A673 (cell line): ENCODE measurements around the gene FARP1.

ENCODE experiments used
- CTCF ChIP-seq: fragments of 300-800, 200-600 bp; sonication (generic); conservative IDR thresholded peaks from 2 replicates; pipeline ENCODE4 v1.5.1; 2017; ENCODE audit warnings: low read depth, mild to moderate bottlenecking, antibody characterized with exemption, low read length, moderate library complexity, mixed read lengths
- EZH2 ChIP-seq: fragments of 200-600 bp; sonication (generic); IDR thresholded peaks from 2 replicates; pipeline ENCODE4 v1.6.1; 2017; ENCODE audit warnings: borderline replicate concordance, low read depth, mild to moderate bottlenecking, mixed read lengths, antibody characterized with exemption, low read length; ENCODE audit not compliant: poor library complexity, severe bottlenecking

GRCh38 chr13:98285852-98286594 lies 143.1 kb downstream of the FARP1 start:
- TF ChIP-seq CTCF (no peak), EZH2 (no peak)
